Gastrocnemius medialis (tissue), 4 donors: ENCODE data around the gene AMOT. TPM values are rescaled to one million over a fixed set of nuclear protein-coding genes. Genes with fewer than 3 reads are reported as not detected.

ENCODE experiments used
- ATAC-seq, 2 donors: fragments of 150-250 bp; one replicate each; pipeline ENCODE4 v1.9.1; 2016
- DNase-seq, 2 donors: peaks; one replicate each; pipeline ENCODE4 v3.0.0-alpha.2; 2019
- H3K27ac ChIP-seq, 4 donors: fragments of 200-600 bp; sonication (generic); 1 replicate in 1 of 4; 2 replicates in 3 of 4; pipeline ENCODE4 v1.5.1; 2016 to 2018; ENCODE audit warnings: mild to moderate bottlenecking in 2 of 4, moderate library complexity in 1 of 4
- H3K27me3 ChIP-seq, 3 donors: fragments of 200-600 bp; sonication (generic) in 2 of 3; 1 replicate in 1 of 3; 2 replicates in 2 of 3; pipeline versions ENCODE4 v1.5.1 to v1.6.0; 2016 to 2019; ENCODE audit warnings: mild to moderate bottlenecking in 1 of 3, moderate library complexity in 1 of 3
- H3K36me3 ChIP-seq, 2 donors: fragments of 200-600 bp; sonication (generic) in 1 of 2; one replicate each; pipeline ENCODE4 v1.5.1; 2017 to 2018
- H3K4me1 ChIP-seq, 2 donors: fragments of 200-600 bp; sonication (generic) in 1 of 2; one replicate each; pipeline ENCODE4 v1.5.1; 2016 to 2017; ENCODE audit warnings: mild to moderate bottlenecking in 2 of 2
- H3K4me3 ChIP-seq, 4 donors: fragments of 200-600 bp; sonication (generic) in 3 of 4; 1 replicate in 1 of 4; 2 replicates in 3 of 4; pipeline ENCODE4 v1.5.1; 2016 to 2019; ENCODE audit warnings: mild to moderate bottlenecking in 2 of 4
- H3K9me3 ChIP-seq, 3 donors: fragments of 200-600 bp; sonication (generic) in 2 of 3; 1 replicate in 1 of 3; 2 replicates in 2 of 3; pipeline ENCODE4 v1.5.1; 2016 to 2019
- CTCF ChIP-seq, 5 experiments: fragments of 450-650 bp in 3 of 5; fragments of 200-600 bp in 2 of 5; sonication (generic) in 2 of 5; IDR thresholded peaks in 4 of 5; conservative IDR thresholded peaks in 1 of 5; 1 replicate in 4 of 5; 2 replicates in 1 of 5; pipeline ENCODE4 v1.5.1; 2016 to 2019; ENCODE audit warnings: antibody characterized with exemption in 5 of 5, mild to moderate bottlenecking in 3 of 5, moderate library complexity in 3 of 5
- POLR2A ChIP-seq, 2 donors: fragments of 450-650 bp; IDR thresholded peaks; one replicate each; pipeline ENCODE4 v1.6.1; 2017; ENCODE audit warnings: antibody characterized with exemption in 2 of 2, mild to moderate bottlenecking in 2 of 2, moderate library complexity in 2 of 2
- in situ Hi-C, 4 donors: fragments of 200-750 bp; cut with MboI; loops; one replicate each; pipeline versions ENCODE4 v1.15.0 to v1.8.0; 2017; ENCODE audit warnings: low sequenced_read_pairs in 4 of 4
- intact Hi-C: fragments of 100-400 bp; cut with DNase I; formaldehyde crosslinking; loops from one replicate; pipeline ENCODE4 v1.15.1; 2023; ENCODE audit warnings: low total_unique reads
- total RNA-seq, 4 donors: library from RNA; depleted of rRNA; stranded (reverse); fragments of >200 nt; gene quantifications; one replicate each; pipeline versions ENCODE4 v1.1.0 to v1.2.3, GENCODE V29; 2016

AMOT gene
- total RNA-seq, 4 donors from 2014 or later = 10.2 to 48.1 (median 22.4) TPM

GRCh38 chrX:112874175-112874574 lies 33.5 kb upstream of the AMOT start:
- Histone ChIP-seq H3K36me3 (no peaks in the 10 kb centered on the region), H3K4me1 (peaks cover 0 to 8% of the 10 kb centered on the region in 2 donors), H3K27ac (no peak overlapping the region), H3K27me3 (no peaks in the 10 kb centered on the region), H3K4me3 (no peak overlapping the region), H3K9me3 (no peaks in the 10 kb centered on the region)
- intact Hi-C loops (no loop called here), in situ Hi-C loops (no loop called here)
- no peak for TF ChIP-seq POLR2A (IDR thresholded peaks at IDR 0.05)
- no peak for TF ChIP-seq CTCF (IDR thresholded peaks at IDR 0.05 in 4 of 5, conservative IDR thresholded peaks at IDR 0.05 in 1 of 5)
- ATAC-seq (no peak), DNase-seq (no peak)

- DNase-seq = no peak
- intact Hi-C loops = no loop called here
- Histone ChIP-seq H3K27ac (no peak overlapping the region), H3K4me1 (no peaks in the 10 kb centered on the region), H3K9me3 (no peaks in the 10 kb centered on the region), H3K4me3 (no peak overlapping the region), H3K27me3 (no peaks in the 10 kb centered on the region), H3K36me3 (no peaks in the 10 kb centered on the region)
- in situ Hi-C loops = no loop called here
- no peak for ATAC-seq
- TF ChIP-seq CTCF (IDR thresholded peaks at IDR 0.05 in 4 of 5, conservative IDR thresholded peaks at IDR 0.05 in 1 of 5) = no peak
- no peak for TF ChIP-seq POLR2A (IDR thresholded peaks at IDR 0.05)
Observed at GRCh38 chrX:112868586-112868985, 28.0 kb upstream of the AMOT start.

GRCh38 chrX:112867570-112867969 lies 26.9 kb upstream of the AMOT start:
- no peak overlapping the region for H3K27ac ChIP-seq
- no peak overlapping the region for H3K4me3 ChIP-seq
- H3K36me3 ChIP-seq = no peaks in the 10 kb centered on the region
- ATAC-seq = no peak
- no peak for DNase-seq
- TF ChIP-seq POLR2A (IDR thresholded peaks at IDR 0.05) = no peak
- no peak for TF ChIP-seq CTCF (IDR thresholded peaks at IDR 0.05 in 4 of 5, conservative IDR thresholded peaks at IDR 0.05 in 1 of 5)
- in situ Hi-C loops (no loop called here), intact Hi-C loops (no loop called here)
- H3K27me3 ChIP-seq = no peaks in the 10 kb centered on the region
- H3K4me1 ChIP-seq = no peaks in the 10 kb centered on the region
- no peaks in the 10 kb centered on the region for H3K9me3 ChIP-seq

- H3K9me3 ChIP-seq = no peaks in the 10 kb centered on the region
- ATAC-seq (no peak), DNase-seq (no peak)
- H3K27ac ChIP-seq = no peak overlapping the region
- in situ Hi-C loops = no loop called here
- no peaks in the 10 kb centered on the region for H3K4me1 ChIP-seq
- TF ChIP-seq POLR2A (IDR thresholded peaks at IDR 0.05) = no peak
- no peak for TF ChIP-seq CTCF (IDR thresholded peaks at IDR 0.05 in 4 of 5, conservative IDR thresholded peaks at IDR 0.05 in 1 of 5)
- intact Hi-C loops = no loop called here
- H3K4me3 ChIP-seq = no peak overlapping the region
- no peaks in the 10 kb centered on the region for H3K27me3 ChIP-seq
- no peaks in the 10 kb centered on the region for H3K36me3 ChIP-seq
Observed at GRCh38 chrX:112866175-112866574, 25.5 kb upstream of the AMOT start.

- Histone ChIP-seq H3K4me3 (no peak overlapping the region), H3K36me3 (no peaks in the 10 kb centered on the region), H3K4me1 (no peaks in the 10 kb centered on the region), H3K27ac (no peak overlapping the region), H3K27me3 (no peaks in the 10 kb centered on the region), H3K9me3 (no peaks in the 10 kb centered on the region)
- DNase-seq = no peak
- no peak for TF ChIP-seq CTCF (IDR thresholded peaks at IDR 0.05 in 4 of 5, conservative IDR thresholded peaks at IDR 0.05 in 1 of 5)
- no peak for TF ChIP-seq POLR2A (IDR thresholded peaks at IDR 0.05)
- in situ Hi-C loops (no loop called here), intact Hi-C loops (no loop called here)
- no peak for ATAC-seq
Observed at GRCh38 chrX:112865464-112866025, 24.9 kb upstream of the AMOT start.
